Retinal pigment epithelial cell (primary cell): Measurements from ENCODE around the gene TASL.

Experiments
- DNase-seq: peaks from one replicate; pipeline ENCODE4 v3.0.0-alpha.2; 2010; ENCODE audit warnings: low read depth
- H3K4me3 ChIP-seq: 2 replicates; pipeline ENCODE4 v1.5.1; 2011; ENCODE audit warnings: mild to moderate bottlenecking, low read length, control low read depth, moderate library complexity
- CTCF ChIP-seq: conservative IDR thresholded peaks from 2 replicates; pipeline ENCODE4 v1.5.1; 2011; ENCODE audit warnings: low read depth, low read length, control low read depth, inconsistent platforms

The TASL gene

GRCh38 chrX:30533835-30534234 is 43.7 kb downstream of the TASL start:
- no peak for TF ChIP-seq CTCF
- DNase-seq: no peak
- no peak overlapping the region for H3K4me3 ChIP-seq

GRCh38 chrX:30533266-30533665 is 44.3 kb downstream of the TASL start:
- no peak for TF ChIP-seq CTCF
- DNase-seq: no peak
- no peak overlapping the region for H3K4me3 ChIP-seq

- no peak for DNase-seq
- TF ChIP-seq CTCF: no peak
- no peak overlapping the region for H3K4me3 ChIP-seq
Observed at GRCh38 chrX:30530606-30531005, 47.0 kb downstream of the TASL start.

GRCh38 chrX:30525732-30526131 is 51.8 kb downstream of the TASL start:
- no peak overlapping the region for H3K4me3 ChIP-seq
- no peak for DNase-seq
- no peak for TF ChIP-seq CTCF

GRCh38 chrX:30521440-30522182 is 56.0 kb downstream of the TASL start:
- H3K4me3 ChIP-seq: no peak overlapping the region
- TF ChIP-seq CTCF: no peak
- DNase-seq: peak; percentile 45

- DNase-seq: no peak
- H3K4me3 ChIP-seq: no peak overlapping the region
- peak; percentile 57 for TF ChIP-seq CTCF
Observed at GRCh38 chrX:30513284-30513683, 64.3 kb downstream of the TASL start.
